Nucleus accumbens (tissue), 56 donors: ENCODE results near the gene TRPM4.
"Not testable (repeated sequence)": the region's sequence is repeated elsewhere in the genome, so short reads cannot be mapped to it uniquely, and the experiment has no call there.

Experiments
- DNase-seq, 56 donors: peaks; one replicate each; lab custom pipeline; 2025; lab: John Stamatoyannopoulos, UW

TRPM4 gene

DNA sequence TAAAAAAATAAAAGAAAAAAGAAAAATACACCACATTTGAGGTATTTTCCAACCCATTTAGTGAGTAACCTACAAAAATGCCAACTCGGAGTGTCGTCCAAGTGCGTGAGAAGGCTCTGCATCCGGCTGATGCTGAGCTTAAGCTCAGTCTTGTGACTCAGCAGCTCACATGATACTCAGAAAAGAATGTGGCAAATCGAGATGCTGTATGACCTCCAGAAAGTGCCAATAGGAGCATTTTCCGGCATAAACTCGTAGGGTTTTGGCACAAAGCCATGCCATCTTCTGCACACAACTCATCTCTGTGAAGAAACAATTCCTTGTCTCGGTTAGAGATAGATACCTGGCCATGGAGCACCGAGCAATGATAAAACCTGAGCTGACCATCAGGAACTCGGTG lies 58.5 kb downstream of the TRPM4 start:
- DNase-seq, result no peak

GRCh38 chr19:49217382-49217781 lies 59.8 kb downstream of the TRPM4 start:
- DNase-seq, result no peak

DNA sequence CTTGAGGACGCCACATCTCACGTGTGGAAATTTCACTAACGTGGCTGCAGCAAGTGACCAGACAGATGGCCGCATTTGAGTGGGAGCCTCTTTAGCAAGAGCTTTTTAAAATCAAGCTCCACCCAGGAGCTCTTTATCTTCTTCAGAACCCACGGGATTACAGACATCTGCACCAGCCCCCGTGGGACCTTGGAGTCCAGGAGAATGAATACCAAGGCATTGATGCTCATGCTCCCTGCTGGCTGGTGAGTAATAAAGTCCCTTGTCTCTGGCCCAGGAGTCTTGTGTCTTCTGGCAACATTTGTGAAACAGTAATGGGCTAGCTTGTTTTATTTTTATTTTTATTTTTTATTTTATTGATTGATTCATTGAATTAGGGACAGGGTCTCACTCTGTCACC lies 64.4 kb downstream of the TRPM4 start:
- no peak for DNase-seq

DNA sequence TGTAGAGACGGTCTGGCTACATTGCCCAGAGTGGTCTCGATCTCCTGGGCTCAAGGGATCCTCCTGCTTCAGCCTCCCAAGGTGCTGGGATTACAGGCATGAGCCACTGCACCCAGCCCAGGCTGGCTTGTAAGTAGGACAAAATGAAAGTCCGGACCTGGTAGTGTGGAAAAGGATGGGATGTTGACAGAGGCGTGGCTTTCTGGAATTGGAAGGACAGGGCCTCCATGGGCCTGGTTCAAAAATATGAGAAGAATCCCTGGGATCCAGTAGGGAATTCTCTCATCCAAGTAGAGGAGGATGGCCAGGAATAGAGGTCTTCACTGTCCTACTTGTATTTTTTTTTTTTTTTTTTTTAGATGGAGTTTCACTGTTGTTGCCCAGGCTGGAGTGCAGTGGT lies 64.9 kb downstream of the TRPM4 start:
- DNase-seq, result no peak

DNA sequence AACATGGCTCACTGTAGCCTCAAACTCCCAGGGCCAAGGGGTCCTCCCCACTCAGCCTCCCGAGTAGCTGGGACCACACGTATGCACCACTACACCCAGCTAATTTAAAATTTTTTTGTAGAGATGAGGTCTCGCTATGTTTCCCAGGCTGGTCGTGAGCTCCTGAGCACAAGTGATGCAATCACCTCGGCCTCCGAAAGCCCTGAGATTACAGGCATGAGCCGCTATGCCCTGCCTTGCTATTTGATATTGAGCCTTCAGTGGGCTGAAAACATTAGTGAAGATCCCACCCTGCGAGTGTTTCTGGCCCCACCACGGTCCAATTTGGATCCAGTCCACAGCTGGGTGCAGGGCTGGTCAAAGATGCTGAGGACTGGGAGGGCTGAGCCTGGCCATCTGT lies 65.9 kb downstream of the TRPM4 start:
- no peak for DNase-seq

GRCh38 chr19:49224441-49224840 lies 66.8 kb downstream of the TRPM4 start:
- not testable (repeated sequence) for DNase-seq

DNA sequence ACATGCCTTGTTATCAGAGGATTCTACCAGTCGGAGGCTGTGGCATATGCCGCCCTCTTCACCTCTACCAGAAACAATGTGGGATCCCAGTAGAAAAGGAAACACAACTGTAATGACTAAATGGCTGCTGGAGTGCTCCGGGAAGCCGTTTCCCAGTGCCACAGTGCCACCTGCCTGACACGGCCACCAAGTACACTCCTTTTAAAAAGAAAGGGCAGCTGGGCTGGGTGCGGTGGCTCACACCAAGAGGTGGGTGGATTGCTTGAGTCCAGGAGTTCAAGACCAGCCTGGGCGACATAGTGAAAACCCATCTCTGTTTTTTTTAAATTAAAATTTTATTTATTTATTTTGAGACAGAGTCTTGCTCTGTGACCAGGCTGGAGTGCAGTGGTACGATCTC lies 67.3 kb downstream of the TRPM4 start:
- DNase-seq, result peak in 15 of 56 donors; percentile 1 to 44 (median 12)

DNA sequence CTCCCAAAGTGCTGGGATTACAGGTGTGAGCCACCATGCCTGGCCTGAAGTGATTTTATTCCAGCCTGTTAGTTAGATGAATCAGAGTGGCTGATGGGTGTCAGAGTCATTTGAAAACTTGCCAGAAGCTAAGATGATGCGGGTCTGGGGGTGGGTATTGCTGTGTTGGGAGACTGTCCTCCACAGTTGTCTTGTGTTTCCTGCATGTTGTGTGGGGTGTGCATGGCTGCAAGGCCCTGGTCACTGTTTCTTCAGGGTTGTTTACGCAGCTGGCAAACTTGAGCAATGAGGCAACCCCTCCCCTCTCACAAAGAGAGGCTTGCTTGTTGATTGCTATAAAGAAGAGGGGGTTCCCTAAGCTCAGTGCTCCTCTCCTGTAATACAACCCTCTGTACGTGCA lies 71.8 kb downstream of the TRPM4 start:
- DNase-seq, result no peak

GRCh38 chr19:49231389-49231788 lies 73.8 kb downstream of the TRPM4 start:
- DNase-seq, result no peak

- no peak for DNase-seq
These were observed 74.2 kb downstream of the TRPM4 start for GRCh38 chr19:49231804-49232203.

DNA sequence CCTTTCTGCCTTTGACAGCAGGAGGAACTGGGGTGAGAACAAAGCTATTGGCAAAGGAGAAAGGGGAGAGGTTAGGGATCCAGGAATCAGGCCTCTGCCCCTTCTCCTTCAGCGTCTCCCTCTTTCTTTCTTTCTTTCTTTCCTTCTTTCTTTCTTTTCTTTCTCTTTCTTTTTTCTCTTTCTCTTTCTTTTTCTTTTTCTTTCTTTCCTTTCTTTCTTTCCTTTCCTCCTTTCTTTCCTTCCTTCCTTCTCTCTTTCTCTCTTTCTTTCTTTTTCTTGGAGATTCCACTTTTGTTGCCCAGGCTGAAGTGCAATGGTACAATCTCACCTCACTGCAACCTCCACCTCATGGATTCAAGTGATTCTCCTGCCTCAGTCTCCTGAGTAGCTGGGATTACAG lies 75.6 kb downstream of the TRPM4 start:
- no peak for DNase-seq

DNA sequence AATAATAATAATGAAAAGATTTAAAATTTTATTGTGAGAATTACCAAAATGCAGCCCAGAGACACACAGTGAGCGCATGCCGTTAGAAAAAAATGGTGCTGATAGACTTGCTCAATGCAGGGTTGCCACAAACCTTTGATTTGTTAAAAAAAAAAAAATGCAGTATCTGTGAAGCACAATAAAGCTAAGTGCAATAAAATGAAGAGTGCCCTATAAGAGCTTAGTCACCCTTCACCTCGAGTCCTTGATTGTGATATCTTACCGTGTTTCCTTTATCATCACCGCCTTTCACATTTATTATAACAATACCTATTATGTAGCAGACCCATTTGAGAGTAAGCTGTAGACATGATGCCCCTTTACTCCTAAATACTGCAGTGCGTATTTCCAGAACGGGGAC lies 84.2 kb downstream of the TRPM4 start:
- no peak for DNase-seq

DNA sequence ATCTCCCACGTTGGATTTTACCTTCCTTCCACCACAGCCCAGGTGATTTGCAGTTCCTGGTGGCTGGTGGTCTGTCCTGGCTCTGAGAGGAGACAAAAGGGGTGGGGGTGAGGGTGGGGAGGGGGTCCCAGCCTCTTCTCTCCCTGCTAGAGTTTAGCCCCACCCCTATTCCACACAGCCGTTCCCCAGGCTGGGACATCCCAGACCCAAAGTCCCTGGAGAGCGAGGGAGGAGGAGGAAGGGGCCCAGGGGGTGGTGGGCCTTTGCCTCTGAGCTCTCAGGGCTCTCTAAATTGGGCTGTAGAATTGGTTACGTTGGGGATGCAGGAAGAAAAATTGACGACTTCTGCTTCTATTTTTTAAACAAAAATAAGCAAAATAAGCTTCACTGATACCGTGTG lies 85.5 kb downstream of the TRPM4 start:
- DNase-seq, result no peak

GRCh38 chr19:49243726-49244125 lies 86.1 kb downstream of the TRPM4 start:
- no peak for DNase-seq

DNA sequence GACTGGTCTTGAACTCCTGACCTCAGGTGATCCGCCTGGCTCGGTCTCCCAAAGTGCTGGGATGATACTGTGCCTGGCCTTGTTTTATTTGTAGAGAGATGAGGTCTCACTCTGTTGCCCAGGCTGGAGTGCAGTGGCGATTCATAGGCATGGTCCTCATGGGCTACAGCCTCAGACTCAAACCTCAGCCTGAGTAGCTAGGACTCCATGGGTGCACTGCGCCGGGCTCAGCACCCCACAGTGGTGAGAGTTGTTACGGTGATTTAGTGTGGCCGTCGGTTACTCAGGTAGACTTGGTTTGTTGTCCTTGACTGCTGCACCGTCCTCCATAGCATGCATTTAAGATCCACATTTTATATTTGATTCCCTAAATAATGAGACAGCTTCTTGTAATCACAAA lies 86.7 kb downstream of the TRPM4 start:
- DNase-seq, result no peak

GRCh38 chr19:49247676-49248075 lies 90.1 kb downstream of the TRPM4 start:
- no peak for DNase-seq

DNA sequence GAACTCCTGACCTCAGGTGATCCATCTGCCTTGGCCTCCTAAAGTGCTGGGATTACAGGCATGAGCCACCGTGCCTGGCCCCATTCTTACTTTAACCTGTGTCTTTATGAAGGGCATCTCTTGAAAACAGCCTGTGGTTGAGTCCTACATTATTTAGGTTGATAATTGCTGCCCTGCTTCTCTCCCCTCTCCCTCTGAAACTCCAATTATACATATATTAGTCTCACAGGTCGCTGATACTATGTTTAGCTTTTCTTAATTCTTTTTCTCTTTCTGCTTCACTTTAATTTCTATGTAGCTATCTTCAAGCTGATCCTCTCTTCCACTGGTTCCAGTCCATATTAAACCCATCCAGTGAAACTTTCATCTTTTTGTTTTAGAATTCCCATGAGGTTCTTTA lies 92.3 kb downstream of the TRPM4 start:
- no peak for DNase-seq

DNA sequence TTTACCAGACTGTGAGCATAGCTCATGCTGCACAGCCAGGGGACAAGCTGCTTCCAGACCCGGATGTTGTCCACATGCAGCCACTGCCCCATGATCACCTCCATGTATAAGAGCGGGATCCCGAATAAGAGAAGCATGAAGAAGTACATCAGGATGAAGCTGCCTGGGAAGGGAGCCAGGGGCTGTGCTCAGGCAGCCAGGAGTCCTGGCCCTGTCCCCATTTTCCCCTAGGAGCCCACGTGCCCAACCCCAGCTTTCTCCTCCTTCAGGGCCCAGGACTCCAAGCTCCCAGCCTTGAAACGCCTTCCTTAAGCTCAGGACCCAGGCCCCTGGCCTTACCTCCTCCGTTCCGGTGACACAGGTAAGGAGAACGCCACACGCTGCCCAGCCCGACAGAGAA lies 98.1 kb downstream of the TRPM4 start:
- no peak for DNase-seq

GRCh38 chr19:49256691-49257090 lies 99.1 kb downstream of the TRPM4 start:
- no peak for DNase-seq
